ENCODE results near the gene PHYHD1. TPM values are rescaled to one million over a fixed set of nuclear protein-coding genes. Genes with fewer than 3 reads are reported as not detected.
"Not testable (repeated sequence)": the region's sequence is repeated elsewhere in the genome, so short reads cannot be mapped to it uniquely, and the experiment has no call there.

Gene PHYHD1
- total and polyA plus RNA-seq, 10 of the 15 experiments (the other 5 are each of a cell fraction or from before 2014, with no cell fraction given), result 0.09 to 0.17 TPM; not detected in 8

DNA sequence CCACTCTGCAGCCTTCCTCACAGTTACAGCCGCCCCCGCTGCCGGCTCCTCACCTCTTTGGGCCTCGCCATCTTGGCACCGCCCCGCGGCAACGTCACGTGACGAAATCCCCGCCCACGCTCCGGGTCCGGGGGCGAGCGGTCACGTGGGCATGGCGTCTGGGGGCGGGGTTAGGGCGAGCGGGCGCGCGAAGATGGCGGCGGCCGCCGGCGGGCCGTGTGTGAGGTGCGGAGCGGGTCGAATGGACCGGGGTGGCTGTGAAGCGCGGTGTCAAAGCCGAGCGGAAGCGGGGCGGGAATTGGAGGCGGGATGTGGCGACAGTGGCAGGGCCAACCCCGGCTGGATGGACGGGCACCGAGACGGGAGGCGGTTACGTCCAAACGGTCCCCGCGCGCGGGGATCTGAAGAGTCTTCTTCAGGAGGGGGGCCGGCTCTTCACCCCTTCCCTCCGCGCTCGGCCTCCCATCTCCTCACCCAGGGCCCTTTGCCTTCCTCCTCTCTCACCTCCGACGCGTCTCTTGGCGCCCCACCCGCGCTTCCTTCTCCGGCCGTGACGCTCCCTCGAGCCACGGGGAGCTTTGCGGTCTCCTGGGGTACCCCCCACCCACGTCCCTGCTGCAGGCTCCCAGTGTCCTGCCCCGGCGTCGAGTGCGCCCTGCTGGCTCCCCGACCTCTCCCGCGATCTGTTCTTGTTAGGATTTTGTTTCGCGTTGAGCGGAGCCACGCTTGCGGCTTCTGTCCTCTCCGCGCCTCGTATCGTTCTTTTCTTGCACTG, 26.9 kb downstream of the PHYHD1 start, which contains the start of the genes DOLK and NUP188 (continued):
- no peak for TF ChIP-seq ZNF622 (IDR thresholded peaks at IDR 0.05)
- TF ChIP-seq HDGF (IDR thresholded peaks at IDR 0.05), result peak; percentile 63
- no peak for TF ChIP-seq NFYA (IDR thresholded peaks at IDR 0.05; ENCODE audit: borderline replicate concordance, low read depth, low read length)
- TF ChIP-seq, protein P1, sequence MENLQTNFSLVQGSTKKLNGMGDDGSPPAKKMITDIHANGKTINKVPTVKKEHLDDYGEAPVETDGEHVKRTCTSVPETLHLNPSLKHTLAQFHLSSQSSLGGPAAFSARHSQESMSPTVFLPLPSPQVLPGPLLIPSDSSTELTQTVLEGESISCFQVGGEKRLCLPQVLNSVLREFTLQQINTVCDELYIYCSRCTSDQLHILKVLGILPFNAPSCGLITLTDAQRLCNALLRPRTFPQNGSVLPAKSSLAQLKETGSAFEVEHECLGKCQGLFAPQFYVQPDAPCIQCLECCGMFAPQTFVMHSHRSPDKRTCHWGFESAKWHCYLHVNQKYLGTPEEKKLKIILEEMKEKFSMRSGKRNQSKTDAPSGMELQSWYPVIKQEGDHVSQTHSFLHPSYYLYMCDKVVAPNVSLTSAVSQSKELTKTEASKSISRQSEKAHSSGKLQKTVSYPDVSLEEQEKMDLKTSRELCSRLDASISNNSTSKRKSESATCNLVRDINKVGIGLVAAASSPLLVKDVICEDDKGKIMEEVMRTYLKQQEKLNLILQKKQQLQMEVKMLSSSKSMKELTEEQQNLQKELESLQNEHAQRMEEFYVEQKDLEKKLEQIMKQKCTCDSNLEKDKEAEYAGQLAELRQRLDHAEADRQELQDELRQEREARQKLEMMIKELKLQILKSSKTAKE (IDR thresholded peaks at IDR 0.05; ENCODE audit: low read depth, poor library complexity, severe bottlenecking), result no peak
- TF ChIP-seq, protein P2, sequence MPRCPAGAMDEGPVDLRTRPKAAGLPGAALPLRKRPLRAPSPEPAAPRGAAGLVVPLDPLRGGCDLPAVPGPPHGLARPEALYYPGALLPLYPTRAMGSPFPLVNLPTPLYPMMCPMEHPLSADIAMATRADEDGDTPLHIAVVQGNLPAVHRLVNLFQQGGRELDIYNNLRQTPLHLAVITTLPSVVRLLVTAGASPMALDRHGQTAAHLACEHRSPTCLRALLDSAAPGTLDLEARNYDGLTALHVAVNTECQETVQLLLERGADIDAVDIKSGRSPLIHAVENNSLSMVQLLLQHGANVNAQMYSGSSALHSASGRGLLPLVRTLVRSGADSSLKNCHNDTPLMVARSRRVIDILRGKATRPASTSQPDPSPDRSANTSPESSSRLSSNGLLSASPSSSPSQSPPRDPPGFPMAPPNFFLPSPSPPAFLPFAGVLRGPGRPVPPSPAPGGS (IDR thresholded peaks at IDR 0.05; ENCODE audit: borderline replicate concordance, insufficient read depth, low read depth, low read length, poor library complexity, severe bottlenecking), result peak; percentile 42
- TF ChIP-seq IRF3 (IDR thresholded peaks at IDR 0.05), result no peak; the same call in 1 of the 2 replicates
- TF ChIP-seq POLR2A (IDR thresholded peaks at IDR 0.05; ENCODE audit: low read depth, low read length), result peak; percentile 99
- no peak; the same call in 1 of the 2 replicates for TF ChIP-seq TARDBP (IDR thresholded peaks at IDR 0.05; ENCODE audit: borderline replicate concordance)
- TF ChIP-seq CHD2 (IDR thresholded peaks at IDR 0.05; ENCODE audit: borderline replicate concordance, low read depth, low read length), result peak; percentile 51; the same call in 1 of the 2 replicates
- TF ChIP-seq POU2F2 (IDR thresholded peaks at IDR 0.05; ENCODE audit: borderline replicate concordance, low read depth, low read length), result peak; percentile 80
- TF ChIP-seq ZZZ3 (IDR thresholded peaks at IDR 0.05; ENCODE audit: control insufficient read depth, insufficient read length, low read depth), result no peak

GRCh38 chr9:128961403-128961802, 40.6 kb downstream of the PHYHD1 start:
- in situ Hi-C loops (cut with MboI); ATAC-seq: not testable (repeated sequence)

More at GRCh38 chr9:128961403-128961802, 40.6 kb downstream of the PHYHD1 start:
- H2AFZ ChIP-seq (ENCODE audit: control insufficient read depth, low read depth, low read length); H3K4me2 ChIP-seq (ENCODE audit: control insufficient read depth, insufficient read depth); H3K9me3 ChIP-seq (replicated peaks; ENCODE audit: control insufficient read depth, insufficient read depth, low read length); H3K4me1 ChIP-seq (ENCODE audit: control insufficient read depth, insufficient read depth, low read length); intact Hi-C loops (cut with micrococcal nuclease; ENCODE audit: unreplicated experiment); H3K27ac ChIP-seq (ENCODE audit: control insufficient read depth, insufficient read depth); H3K9ac ChIP-seq (ENCODE audit: control insufficient read depth, insufficient read depth, low read length); H3K27me3 ChIP-seq (replicated peaks in 1 of 2; ENCODE audit: control insufficient read depth in 2 of 2, insufficient read depth in 2 of 2, low read length in 1 of 2); FAIRE-seq; H3K79me2 ChIP-seq (ENCODE audit: control insufficient read depth, insufficient read depth, low read length); BruUV-seq (replicated peaks); SMC1A ChIA-PET (ENCODE audit: uncharacterized antibody, unreplicated experiment); H3K4me3 ChIP-seq; H4K20me1 ChIP-seq (ENCODE audit: control insufficient read depth, insufficient read depth); DNase-seq (ENCODE audit: low read depth, low spot score): not testable (repeated sequence)
- POLR2A ChIA-PET, result interaction anchor here (0.7 kb wide), 1 partner anchor 1725 kb away, joined by 3 read pairs; no protein-coding TSS in a partner anchor
- CTCF ChIA-PET, result interaction anchor here (0.6 to 0.7 kb wide), 2 partner anchors 12 to 777 kb away, joined by 4 read pairs; no protein-coding TSS in a partner anchor
- peaks cover 0 to 19% of the 10 kb centered on the region in 2 experiments for H3K36me3 ChIP-seq (ENCODE audit: control insufficient read depth in 2 of 2, insufficient read depth in 2 of 2, low read length in 1 of 2)
- RAD21 ChIA-PET (ENCODE audit: unreplicated experiment), result interaction anchor here (0.9 kb wide), 1 partner anchor 13 kb away, joined by 5 read pairs; no protein-coding TSS in a partner anchor
- WGBS (ENCODE audit: insufficient coverage, insufficient replicate concordance, low lambda C conversion rate, missing lambda C conversion rate), result 92% methylated on average over 5 of the region's 9 CpGs
